ENCODE data around the gene PGBD5.

The PGBD5 gene

GRCh38 chr1:230356869-230357794 lies 69.0 kb downstream of the PGBD5 start:
- no peak overlapping the region for H3K27ac ChIP-seq
- DNase-seq (ENCODE audit: low spot score): no peak
- no peak for TF ChIP-seq CTCF (IDR thresholded peaks at IDR 0.05)
- no peak overlapping the region for H3K4me3 ChIP-seq

- no peak for DNase-seq (ENCODE audit: low spot score)
- no peak overlapping the region for H3K4me3 ChIP-seq
- no peak for TF ChIP-seq CTCF (IDR thresholded peaks at IDR 0.05)
- no peak overlapping the region for H3K27ac ChIP-seq
These were observed 69.9 kb downstream of the PGBD5 start for GRCh38 chr1:230356190-230356589.

GRCh38 chr1:230355594-230355993 lies 70.5 kb downstream of the PGBD5 start:
- no peak overlapping the region for H3K27ac ChIP-seq
- H3K4me3 ChIP-seq: no peak overlapping the region
- no peak for DNase-seq (ENCODE audit: low spot score)
- TF ChIP-seq CTCF (IDR thresholded peaks at IDR 0.05): no peak

GRCh38 chr1:230355128-230355527 lies 71.0 kb downstream of the PGBD5 start:
- Histone ChIP-seq H3K27ac (no peak overlapping the region), H3K4me3 (no peak overlapping the region)
- no peak for TF ChIP-seq CTCF (IDR thresholded peaks at IDR 0.05)
- DNase-seq (ENCODE audit: low spot score): no peak

GRCh38 chr1:230354005-230354404 lies 72.1 kb downstream of the PGBD5 start:
- H3K4me3 ChIP-seq: no peak overlapping the region
- DNase-seq (ENCODE audit: low spot score): no peak
- no peak overlapping the region for H3K27ac ChIP-seq

GRCh38 chr1:230352537-230352936 lies 73.6 kb downstream of the PGBD5 start:
- no peak overlapping the region for H3K27ac ChIP-seq
- no peak for DNase-seq (ENCODE audit: low spot score)

More at GRCh38 chr1:230354005-230354404, 72.1 kb downstream of the PGBD5 start:
- no peak for TF ChIP-seq CTCF (IDR thresholded peaks at IDR 0.05)

More at GRCh38 chr1:230352537-230352936, 73.6 kb downstream of the PGBD5 start:
- no peak overlapping the region for H3K4me3 ChIP-seq
- TF ChIP-seq CTCF (IDR thresholded peaks at IDR 0.05): no peak

All from coronary artery (tissue), 2 donors.